Measurements from ENCODE around the gene OR7D2.

Gene OR7D2

GRCh38 chr19:9219489-9219888, 40.7 kb downstream of the OR7D2 start, which contains the start of gene OR7D4:
TSS of gene OR7D4 (minus strand) at chr19:9219589. CDS start at chr19:9214837, 4,752 bp downstream.
- no peak for DNase-seq
